ENCODE data around the gene CARM1.

CARM1 gene

GRCh38 chr19:10964903-10965302 lies 93.5 kb downstream of the CARM1 start:
- H3K27ac ChIP-seq (ENCODE audit: poor library complexity, severe bottlenecking) = no peak overlapping the region
- no peak overlapping the region for H3K4me3 ChIP-seq (ENCODE audit: severe bottlenecking)
- no peaks in the 10 kb centered on the region for H3K9me3 ChIP-seq (ENCODE audit: severe bottlenecking)
- ATAC-seq (ENCODE audit: low read depth) (no peak), DNase-seq (ENCODE audit: low spot score) (no peak)
- H3K36me3 ChIP-seq (ENCODE audit: low read depth) = peaks cover 7% of the 10 kb centered on the region; the same call in 1 of the 2 replicates
- H3K4me1 ChIP-seq (ENCODE audit: insufficient read depth, poor library complexity, severe bottlenecking) = no peaks in the 10 kb centered on the region
- no peak for TF ChIP-seq CTCF (IDR thresholded peaks at IDR 0.05; ENCODE audit: poor library complexity, severe bottlenecking)
- H3K27me3 ChIP-seq (ENCODE audit: insufficient read depth, poor library complexity, severe bottlenecking) = no peaks in the 10 kb centered on the region

DNA sequence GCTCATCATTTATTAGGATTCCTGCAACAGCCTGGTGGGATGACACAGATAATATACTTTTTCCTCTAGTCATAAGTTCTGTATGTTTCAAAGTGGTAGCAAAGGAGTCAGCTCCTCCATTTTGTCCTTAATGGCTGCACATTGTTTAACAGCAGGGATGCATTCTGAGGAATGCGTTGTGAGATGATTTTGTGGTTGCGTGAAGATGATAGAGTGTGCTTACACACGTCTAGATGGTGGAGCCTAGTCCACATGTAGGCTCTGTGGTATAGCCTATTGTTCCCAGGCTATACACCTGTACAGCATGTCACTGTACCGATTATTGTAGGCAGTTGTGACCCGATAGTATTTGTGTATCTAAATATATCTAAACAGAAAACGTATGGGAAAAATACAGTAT lies 94.0 kb downstream of the CARM1 start:
- DNase-seq (ENCODE audit: low spot score) (no peak), ATAC-seq (ENCODE audit: low read depth) (no peak)
- TF ChIP-seq CTCF (IDR thresholded peaks at IDR 0.05; ENCODE audit: poor library complexity, severe bottlenecking) = no peak
- Histone ChIP-seq H3K4me3 (ENCODE audit: severe bottlenecking) (no peak overlapping the region), H3K36me3 (ENCODE audit: low read depth) (peaks cover 7% of the 10 kb centered on the region; the same call in 1 of the 2 replicates), H3K4me1 (ENCODE audit: insufficient read depth, poor library complexity, severe bottlenecking) (no peaks in the 10 kb centered on the region), H3K27me3 (ENCODE audit: insufficient read depth, poor library complexity, severe bottlenecking) (no peaks in the 10 kb centered on the region), H3K27ac (ENCODE audit: poor library complexity, severe bottlenecking) (no peak overlapping the region), H3K9me3 (ENCODE audit: severe bottlenecking) (no peaks in the 10 kb centered on the region)

GRCh38 chr19:10966809-10967208 lies 95.5 kb downstream of the CARM1 start:
- no peak overlapping the region for H3K4me3 ChIP-seq (ENCODE audit: severe bottlenecking)
- no peak for ATAC-seq (ENCODE audit: low read depth)
- peaks cover 7% of the 10 kb centered on the region; the same call in 1 of the 2 replicates for H3K36me3 ChIP-seq (ENCODE audit: low read depth)
- no peaks in the 10 kb centered on the region for H3K27me3 ChIP-seq (ENCODE audit: insufficient read depth, poor library complexity, severe bottlenecking)
- no peaks in the 10 kb centered on the region for H3K4me1 ChIP-seq (ENCODE audit: insufficient read depth, poor library complexity, severe bottlenecking)
- DNase-seq (ENCODE audit: low spot score) = no peak
- TF ChIP-seq CTCF (IDR thresholded peaks at IDR 0.05; ENCODE audit: poor library complexity, severe bottlenecking) = no peak
- no peaks in the 10 kb centered on the region for H3K9me3 ChIP-seq (ENCODE audit: severe bottlenecking)
- no peak overlapping the region for H3K27ac ChIP-seq (ENCODE audit: poor library complexity, severe bottlenecking)

GRCh38 chr19:10968527-10969135 lies 97.3 kb downstream of the CARM1 start:
- no peaks in the 10 kb centered on the region for H3K4me1 ChIP-seq (ENCODE audit: insufficient read depth, poor library complexity, severe bottlenecking)
- no peak overlapping the region for H3K27ac ChIP-seq (ENCODE audit: poor library complexity, severe bottlenecking)
- ATAC-seq (ENCODE audit: low read depth) (no peak), DNase-seq (ENCODE audit: low spot score) (no peak)
- peaks cover 7% of the 10 kb centered on the region; the same call in 1 of the 2 replicates for H3K36me3 ChIP-seq (ENCODE audit: low read depth)
- H3K27me3 ChIP-seq (ENCODE audit: insufficient read depth, poor library complexity, severe bottlenecking) = no peaks in the 10 kb centered on the region
- H3K4me3 ChIP-seq (ENCODE audit: severe bottlenecking) = no peak overlapping the region
- no peaks in the 10 kb centered on the region for H3K9me3 ChIP-seq (ENCODE audit: severe bottlenecking)
- no peak for TF ChIP-seq CTCF (IDR thresholded peaks at IDR 0.05; ENCODE audit: poor library complexity, severe bottlenecking)

DNA sequence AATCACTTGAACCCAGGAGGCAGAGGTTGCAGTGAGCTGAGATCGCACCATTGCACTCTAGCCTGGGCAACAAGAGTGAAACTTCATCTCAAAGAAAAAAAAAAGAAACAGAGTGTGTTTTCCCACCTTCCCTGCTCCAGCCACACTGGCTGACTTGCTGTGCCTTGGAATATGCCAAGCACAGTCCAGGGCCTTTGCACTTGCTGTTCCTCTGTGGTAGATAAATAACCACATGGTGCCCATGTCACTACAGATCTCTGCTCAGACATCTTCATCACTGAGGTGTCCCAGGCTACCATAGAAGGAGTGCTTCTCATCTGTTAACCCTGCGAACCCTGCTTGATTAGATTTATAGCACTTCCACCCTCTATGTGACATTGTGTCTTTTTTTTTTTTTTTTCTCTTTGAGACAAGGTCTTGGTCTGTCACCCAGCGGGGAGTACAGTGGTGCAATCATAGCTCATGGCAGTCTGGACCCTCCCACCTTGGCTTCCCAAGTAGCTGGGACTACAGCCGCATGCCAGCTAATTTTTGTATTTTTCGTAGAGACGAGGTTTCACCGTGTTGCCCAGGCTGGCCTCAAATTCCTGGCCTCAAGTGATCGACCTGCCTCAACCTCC lies 99.9 kb downstream of the CARM1 start:
- no peaks in the 10 kb centered on the region for H3K9me3 ChIP-seq (ENCODE audit: severe bottlenecking)
- TF ChIP-seq CTCF (IDR thresholded peaks at IDR 0.05; ENCODE audit: poor library complexity, severe bottlenecking) = no peak
- no peak overlapping the region for H3K27ac ChIP-seq (ENCODE audit: poor library complexity, severe bottlenecking)
- no peak overlapping the region for H3K4me3 ChIP-seq (ENCODE audit: severe bottlenecking)
- no peaks in the 10 kb centered on the region for H3K27me3 ChIP-seq (ENCODE audit: insufficient read depth, poor library complexity, severe bottlenecking)
- H3K36me3 ChIP-seq (ENCODE audit: low read depth) = no peaks in the 10 kb centered on the region
- ATAC-seq (ENCODE audit: low read depth) (no peak), DNase-seq (ENCODE audit: low spot score) (no peak)
- no peaks in the 10 kb centered on the region for H3K4me1 ChIP-seq (ENCODE audit: insufficient read depth, poor library complexity, severe bottlenecking)
